GM12872 (cell line): ENCODE data around the gene IKZF2.

Source experiments
- TF ChIP-seq, protein P1 (sequence below): IDR thresholded peaks from 3 replicates; pipeline ENCODE4 v1.5.1; 2011; ENCODE audit warnings: low read depth, mild to moderate bottlenecking, low read length, moderate library complexity; ENCODE audit not compliant: insufficient read depth

The IKZF2 gene

DNA sequence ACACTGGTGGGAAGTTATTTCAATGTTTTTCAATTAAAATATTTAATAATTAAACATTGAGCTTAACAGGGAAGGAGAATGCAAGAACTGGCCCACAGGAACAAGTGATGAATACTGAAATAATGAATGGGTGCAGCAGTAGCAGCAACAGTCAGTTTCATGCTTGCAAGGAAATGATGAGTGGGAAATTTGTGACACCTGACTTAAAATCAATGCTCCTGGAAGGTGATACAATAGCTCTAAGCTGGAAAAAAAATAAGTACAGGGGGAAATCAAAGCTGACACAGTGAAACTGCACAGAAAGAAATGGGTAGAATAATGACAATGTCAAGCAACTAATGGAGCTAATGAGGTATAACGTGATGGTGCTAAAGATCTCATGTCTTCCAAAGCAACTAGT lies 184.5 kb downstream of the IKZF2 start:
- TF ChIP-seq, protein P1, sequence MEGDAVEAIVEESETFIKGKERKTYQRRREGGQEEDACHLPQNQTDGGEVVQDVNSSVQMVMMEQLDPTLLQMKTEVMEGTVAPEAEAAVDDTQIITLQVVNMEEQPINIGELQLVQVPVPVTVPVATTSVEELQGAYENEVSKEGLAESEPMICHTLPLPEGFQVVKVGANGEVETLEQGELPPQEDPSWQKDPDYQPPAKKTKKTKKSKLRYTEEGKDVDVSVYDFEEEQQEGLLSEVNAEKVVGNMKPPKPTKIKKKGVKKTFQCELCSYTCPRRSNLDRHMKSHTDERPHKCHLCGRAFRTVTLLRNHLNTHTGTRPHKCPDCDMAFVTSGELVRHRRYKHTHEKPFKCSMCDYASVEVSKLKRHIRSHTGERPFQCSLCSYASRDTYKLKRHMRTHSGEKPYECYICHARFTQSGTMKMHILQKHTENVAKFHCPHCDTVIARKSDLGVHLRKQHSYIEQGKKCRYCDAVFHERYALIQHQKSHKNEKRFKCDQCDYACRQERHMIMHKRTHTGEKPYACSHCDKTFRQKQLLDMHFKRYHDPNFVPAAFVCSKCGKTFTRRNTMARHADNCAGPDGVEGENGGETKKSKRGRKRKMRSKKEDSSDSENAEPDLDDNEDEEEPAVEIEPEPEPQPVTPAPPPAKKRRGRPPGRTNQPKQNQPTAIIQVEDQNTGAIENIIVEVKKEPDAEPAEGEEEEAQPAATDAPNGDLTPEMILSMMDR: no peak

DNA sequence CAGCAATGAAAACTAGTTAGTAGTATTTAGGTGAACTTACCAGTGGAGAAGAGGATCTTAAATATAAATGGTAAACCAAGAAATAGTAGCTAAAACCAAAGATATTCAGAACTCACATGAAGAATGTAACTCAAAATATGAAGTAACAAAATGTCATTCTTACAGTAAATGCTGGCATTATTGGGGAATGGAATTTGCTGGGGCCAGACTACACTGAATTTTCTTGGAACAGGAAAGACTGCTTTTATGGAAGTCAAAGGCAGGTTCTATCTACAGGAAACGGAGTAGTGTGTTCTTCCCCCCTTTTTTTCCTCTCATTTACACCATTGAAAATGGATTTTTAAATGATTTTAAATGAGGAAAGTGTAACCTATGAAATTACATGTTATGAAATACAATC lies 188.7 kb downstream of the IKZF2 start:
- TF ChIP-seq, protein P1: no peak

DNA sequence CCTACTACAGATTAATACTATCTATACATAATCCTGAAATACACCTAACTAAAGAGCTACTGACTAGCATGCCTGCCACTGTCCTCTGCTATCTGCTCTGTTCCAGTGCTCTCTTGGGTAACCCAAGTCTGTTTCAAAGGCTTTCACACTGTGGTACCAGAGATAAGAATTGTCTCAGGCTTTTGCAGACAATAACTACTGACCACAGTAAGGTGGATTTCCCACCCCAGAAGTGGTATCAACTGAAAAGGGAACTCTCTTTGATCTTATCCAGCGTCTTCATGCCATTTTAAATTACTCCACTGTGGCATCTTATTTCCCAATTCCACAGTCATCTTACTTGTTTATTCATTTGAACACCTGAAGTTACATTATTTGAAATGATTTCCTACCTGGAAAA lies 190.2 kb downstream of the IKZF2 start:
- TF ChIP-seq, protein P1: no peak

DNA sequence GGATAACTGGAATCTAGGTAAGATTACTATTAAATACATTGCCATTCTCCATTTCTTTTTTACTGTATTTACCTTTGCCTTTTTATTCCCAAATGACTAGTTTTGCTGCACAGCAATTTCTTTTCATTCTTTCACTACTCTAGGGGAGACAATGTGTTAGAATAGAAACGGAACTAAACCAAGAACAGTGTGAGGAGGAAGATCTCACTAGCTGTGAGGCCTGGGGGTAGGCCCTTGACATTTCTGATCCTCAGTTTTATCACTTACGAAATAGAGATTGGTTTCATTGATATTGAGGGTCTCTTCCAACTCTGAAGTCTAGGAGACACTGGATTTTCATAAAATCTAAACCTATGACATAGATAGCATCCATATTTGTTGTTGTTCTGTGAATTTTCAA lies 191.1 kb downstream of the IKZF2 start:
- TF ChIP-seq, protein P1: no peak

DNA sequence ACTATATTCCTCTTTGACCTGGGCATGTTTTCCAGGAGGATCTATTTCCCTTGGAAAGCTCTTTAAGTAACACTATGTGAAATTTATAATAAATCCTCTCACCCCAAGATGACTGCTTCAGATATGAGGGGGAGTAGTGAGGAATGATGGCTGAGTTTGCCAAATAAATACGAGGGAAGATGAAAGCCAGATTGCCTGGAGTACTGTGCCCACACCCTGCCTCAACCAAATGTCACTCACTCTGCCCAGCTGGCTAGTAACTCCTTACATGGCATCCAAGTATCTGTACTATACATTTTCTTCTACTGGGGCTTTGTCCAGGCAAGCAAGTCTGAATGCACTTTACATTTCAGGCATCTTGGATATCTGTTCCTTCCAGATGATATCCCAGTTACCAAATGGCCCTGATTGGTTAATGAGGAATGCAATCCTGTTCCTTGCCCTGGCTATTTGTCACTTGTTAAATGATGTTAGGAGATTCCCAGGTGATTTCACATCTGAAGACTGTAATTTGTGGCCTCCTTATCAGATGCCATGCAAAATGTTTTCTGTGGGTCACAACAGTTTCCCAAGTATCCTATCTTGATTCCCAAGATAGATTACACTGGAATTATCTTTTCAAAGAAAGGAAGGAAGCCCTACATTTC lies 191.8 kb downstream of the IKZF2 start:
- TF ChIP-seq, protein P1: no peak

DNA sequence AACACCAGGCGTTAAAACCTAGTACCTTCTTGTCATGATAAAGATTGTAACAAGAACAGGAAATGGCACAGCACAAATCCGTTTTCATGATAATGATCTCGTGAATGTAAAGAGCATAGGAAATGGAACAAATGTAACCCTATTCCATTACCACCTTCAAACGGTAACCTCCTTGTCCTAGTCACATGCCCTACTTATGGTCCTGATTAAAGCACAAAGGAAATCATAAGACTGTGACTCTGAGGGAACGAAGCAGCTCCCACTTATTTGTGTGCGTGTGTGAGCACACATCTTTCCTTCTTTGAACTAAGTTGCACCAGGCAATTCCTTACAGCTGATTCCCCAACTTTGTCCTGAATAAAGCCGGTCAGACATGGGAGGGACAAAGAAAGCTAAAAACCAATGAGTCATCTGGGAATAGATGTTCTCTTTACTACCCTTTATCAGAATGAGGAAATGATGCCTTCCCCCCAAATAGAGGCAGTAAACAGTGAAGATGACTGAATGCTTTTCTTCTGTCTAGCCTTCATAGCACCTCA lies 192.6 kb downstream of the IKZF2 start:
- TF ChIP-seq, protein P1: no peak

DNA sequence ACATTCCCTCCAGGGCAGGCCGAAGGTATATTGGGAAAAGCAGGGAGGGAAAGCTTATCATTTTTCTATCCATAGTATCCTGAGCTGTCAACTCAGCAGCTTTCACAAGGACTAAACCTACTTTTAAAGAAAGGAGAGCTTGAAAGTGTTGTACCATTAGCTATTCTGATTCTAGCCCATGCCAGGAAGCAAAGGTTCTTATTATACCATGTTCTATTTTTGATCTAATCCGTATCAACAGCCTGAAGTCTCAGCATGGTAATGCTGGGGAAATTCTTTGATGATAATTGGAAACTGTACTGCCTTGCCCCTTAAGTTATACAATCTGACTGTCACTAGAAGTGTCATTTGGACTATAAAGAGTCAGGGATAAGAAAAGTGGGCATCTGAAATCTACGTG lies 193.3 kb downstream of the IKZF2 start:
- TF ChIP-seq, protein P1: no peak
